HepG2 (cell line): ENCODE measurements around the gene UBE2N. TPM values are rescaled to one million over a fixed set of nuclear protein-coding genes. Genes with fewer than 3 reads are reported as not detected.

Experiments
- ELF3 ChIP-seq: IDR thresholded peaks from 2 replicates; pipeline ENCODE4 v1.6.1; 2016; ENCODE audit warnings: missing genetic modification reagents, missing compliant biosample characterization
- NONO ChIP-seq, 2 experiments: fragments of 450-650 bp in 1 of 2; sonication (generic) in 1 of 2; formaldehyde crosslinking in 1 of 2; IDR thresholded peaks in 1 of 2; conservative IDR thresholded peaks in 1 of 2; 2 replicates each; pipeline versions ENCODE4 v1.6.1 to v1.8.0; 2017 to 2022; ENCODE audit warnings: mild to moderate bottlenecking in 1 of 2, missing genetic modification reagents in 1 of 2, moderate library complexity in 1 of 2
- PHB2 ChIP-seq: fragments of 450-650 bp; IDR thresholded peaks from 2 replicates; pipeline ENCODE4 v1.6.1; 2018; ENCODE audit not compliant: partially characterized antibody
- TGIF2 ChIP-seq: IDR thresholded peaks from 2 replicates; pipeline ENCODE4 v1.6.1; 2016; ENCODE audit warnings: control low read depth, missing compliant biosample characterization
- ZBTB33 ChIP-seq: sonication (generic); formaldehyde crosslinking; IDR thresholded peaks from 2 replicates; pipeline ENCODE4 v1.4.0; 2020; ENCODE audit warnings: missing genetic modification reagents
- ZBTB49 ChIP-seq: sonication (generic); formaldehyde crosslinking; IDR thresholded peaks from 2 replicates; pipeline ENCODE4 v1.4.0; 2020; ENCODE audit warnings: missing genetic modification reagents, borderline replicate concordance
- ZFP36L2 ChIP-seq: sonication (generic); formaldehyde crosslinking; IDR thresholded peaks from 2 replicates; pipeline ENCODE4 v1.4.0; 2020; ENCODE audit warnings: missing genetic modification reagents
- ZNF225 ChIP-seq: sonication (generic); formaldehyde crosslinking; IDR thresholded peaks from 2 replicates; pipeline ENCODE4 v1.4.0; 2020; ENCODE audit warnings: mild to moderate bottlenecking, missing genetic modification reagents
- ZNF282 ChIP-seq: fragments of 450-650 bp; IDR thresholded peaks from 2 replicates; pipeline ENCODE4 v1.6.1; 2018; ENCODE audit not compliant: partially characterized antibody
- ZNF382 ChIP-seq: sonication (generic); formaldehyde crosslinking; IDR thresholded peaks from 2 replicates; pipeline ENCODE4 v1.5.0; 2020; ENCODE audit warnings: missing genetic modification reagents, mild to moderate bottlenecking, borderline replicate concordance
- ZNF605 ChIP-seq: sonication (generic); formaldehyde crosslinking; IDR thresholded peaks from 2 replicates; pipeline ENCODE4 v1.8.0; 2022; ENCODE audit warnings: mild to moderate bottlenecking, missing genetic modification reagents
- ZNF629 ChIP-seq: sonication (generic); formaldehyde crosslinking; conservative IDR thresholded peaks from 2 replicates; pipeline ENCODE4 v1.5.0; 2020; ENCODE audit warnings: missing genetic modification reagents
- ZNF841 ChIP-seq: sonication (generic); formaldehyde crosslinking; IDR thresholded peaks from 2 replicates; pipeline ENCODE4 v1.8.1; 2023; ENCODE audit warnings: missing genetic modification reagents, borderline replicate concordance
- ZNF891 ChIP-seq: sonication (generic); formaldehyde crosslinking; IDR thresholded peaks from 2 replicates; pipeline ENCODE4 v1.5.0; 2020; ENCODE audit warnings: mild to moderate bottlenecking, missing genetic modification reagents
- polyA plus RNA-seq, 8 experiments: library from polyadenylated mRNA; depleted of rRNA in 3 of 8; stranded (reverse) in 7 of 8; unstranded in 1 of 8; fragments of >200 nt; fragmentation: Illumina TruSeq in 4 of 8; extraction: Trizol in 4 of 8; gene quantifications; 2 replicates each; pipeline versions ENCODE4 v1.2.1 to v1.2.3, GENCODE V29; 2011 to 2016; ENCODE audit warnings: low read depth in 4 of 8, missing spikeins in 1 of 8, mixed read lengths in 1 of 8; ENCODE audit not compliant: insufficient read depth in 1 of 8
- total RNA-seq, 5 experiments: library from RNA; depleted of rRNA; stranded (reverse); fragments of >200 nt; fragmentation: Illumina TruSeq; extraction: Trizol; gene quantifications; 2 replicates each; pipeline ENCODE4 v1.2.3, GENCODE V29; 2016; ENCODE audit warnings: low read depth in 1 of 5
- TF ChIP-seq, protein P1 (sequence below): sonication (generic); formaldehyde crosslinking; IDR thresholded peaks from 2 replicates; pipeline ENCODE4 v1.5.1; 2020; ENCODE audit warnings: mild to moderate bottlenecking, moderate library complexity, missing genetic modification reagents
- TF ChIP-seq, protein P2 (sequence below): IDR thresholded peaks from 2 replicates; pipeline ENCODE4 v1.4.0; 2020; ENCODE audit warnings: mild to moderate bottlenecking, missing genetic modification reagents
- TF ChIP-seq, protein P3 (sequence below): sonication (generic); formaldehyde crosslinking; IDR thresholded peaks from 2 replicates; pipeline ENCODE4 v1.5.0; 2020; ENCODE audit warnings: missing genetic modification reagents

The UBE2N gene
- total and polyA plus RNA-seq, 2 of the 13 experiments (the other 11 are each of a cell fraction or from before 2014, with no cell fraction given) = 188 to 197 TPM

GRCh38 chr12:93377252-93378195 lies 64.2 kb downstream of the UBE2N start, which contains the start of gene NUDT4 (continued):
- TF ChIP-seq ZNF841 (CRISPR knock-in tag) (no peak), ZBTB33 (CRISPR knock-in tag) (no peak), ZNF891 (CRISPR knock-in tag) (no peak), TGIF2 (CRISPR knock-in tag) (0 out of 2 replicates have a peak, but pooled peaks have one; percentile 25), ZNF629 (CRISPR knock-in tag) (no peak), PHB2 (no peak), ZNF605 (CRISPR knock-in tag) (no peak), NONO (IDR thresholded peaks at IDR 0.05) (no peak), NONO (CRISPR knock-in tag; conservative IDR thresholded peaks at IDR 0.05) (peak; percentile 53), ZNF225 (CRISPR knock-in tag) (no peak), ZNF382 (CRISPR knock-in tag) (no peak), ZFP36L2 (CRISPR knock-in tag) (no peak), ZNF282 (no peak), ZBTB49 (no peak; the same call in 1 of the 2 replicates), ELF3 (CRISPR knock-in tag) (no peak)
- TF ChIP-seq, protein P1, sequence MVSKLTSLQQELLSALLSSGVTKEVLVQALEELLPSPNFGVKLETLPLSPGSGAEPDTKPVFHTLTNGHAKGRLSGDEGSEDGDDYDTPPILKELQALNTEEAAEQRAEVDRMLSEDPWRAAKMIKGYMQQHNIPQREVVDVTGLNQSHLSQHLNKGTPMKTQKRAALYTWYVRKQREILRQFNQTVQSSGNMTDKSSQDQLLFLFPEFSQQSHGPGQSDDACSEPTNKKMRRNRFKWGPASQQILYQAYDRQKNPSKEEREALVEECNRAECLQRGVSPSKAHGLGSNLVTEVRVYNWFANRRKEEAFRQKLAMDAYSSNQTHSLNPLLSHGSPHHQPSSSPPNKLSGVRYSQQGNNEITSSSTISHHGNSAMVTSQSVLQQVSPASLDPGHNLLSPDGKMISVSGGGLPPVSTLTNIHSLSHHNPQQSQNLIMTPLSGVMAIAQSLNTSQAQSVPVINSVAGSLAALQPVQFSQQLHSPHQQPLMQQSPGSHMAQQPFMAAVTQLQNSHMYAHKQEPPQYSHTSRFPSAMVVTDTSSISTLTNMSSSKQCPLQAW (CRISPR knock-in tag) = peak; percentile 82
- TF ChIP-seq, protein P2, sequence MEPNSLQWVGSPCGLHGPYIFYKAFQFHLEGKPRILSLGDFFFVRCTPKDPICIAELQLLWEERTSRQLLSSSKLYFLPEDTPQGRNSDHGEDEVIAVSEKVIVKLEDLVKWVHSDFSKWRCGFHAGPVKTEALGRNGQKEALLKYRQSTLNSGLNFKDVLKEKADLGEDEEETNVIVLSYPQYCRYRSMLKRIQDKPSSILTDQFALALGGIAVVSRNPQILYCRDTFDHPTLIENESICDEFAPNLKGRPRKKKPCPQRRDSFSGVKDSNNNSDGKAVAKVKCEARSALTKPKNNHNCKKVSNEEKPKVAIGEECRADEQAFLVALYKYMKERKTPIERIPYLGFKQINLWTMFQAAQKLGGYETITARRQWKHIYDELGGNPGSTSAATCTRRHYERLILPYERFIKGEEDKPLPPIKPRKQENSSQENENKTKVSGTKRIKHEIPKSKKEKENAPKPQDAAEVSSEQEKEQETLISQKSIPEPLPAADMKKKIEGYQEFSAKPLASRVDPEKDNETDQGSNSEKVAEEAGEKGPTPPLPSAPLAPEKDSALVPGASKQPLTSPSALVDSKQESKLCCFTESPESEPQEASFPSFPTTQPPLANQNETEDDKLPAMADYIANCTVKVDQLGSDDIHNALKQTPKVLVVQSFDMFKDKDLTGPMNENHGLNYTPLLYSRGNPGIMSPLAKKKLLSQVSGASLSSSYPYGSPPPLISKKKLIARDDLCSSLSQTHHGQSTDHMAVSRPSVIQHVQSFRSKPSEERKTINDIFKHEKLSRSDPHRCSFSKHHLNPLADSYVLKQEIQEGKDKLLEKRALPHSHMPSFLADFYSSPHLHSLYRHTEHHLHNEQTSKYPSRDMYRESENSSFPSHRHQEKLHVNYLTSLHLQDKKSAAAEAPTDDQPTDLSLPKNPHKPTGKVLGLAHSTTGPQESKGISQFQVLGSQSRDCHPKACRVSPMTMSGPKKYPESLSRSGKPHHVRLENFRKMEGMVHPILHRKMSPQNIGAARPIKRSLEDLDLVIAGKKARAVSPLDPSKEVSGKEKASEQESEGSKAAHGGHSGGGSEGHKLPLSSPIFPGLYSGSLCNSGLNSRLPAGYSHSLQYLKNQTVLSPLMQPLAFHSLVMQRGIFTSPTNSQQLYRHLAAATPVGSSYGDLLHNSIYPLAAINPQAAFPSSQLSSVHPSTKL (CRISPR knock-in tag) = peak; percentile 42
- TF ChIP-seq, protein P3, sequence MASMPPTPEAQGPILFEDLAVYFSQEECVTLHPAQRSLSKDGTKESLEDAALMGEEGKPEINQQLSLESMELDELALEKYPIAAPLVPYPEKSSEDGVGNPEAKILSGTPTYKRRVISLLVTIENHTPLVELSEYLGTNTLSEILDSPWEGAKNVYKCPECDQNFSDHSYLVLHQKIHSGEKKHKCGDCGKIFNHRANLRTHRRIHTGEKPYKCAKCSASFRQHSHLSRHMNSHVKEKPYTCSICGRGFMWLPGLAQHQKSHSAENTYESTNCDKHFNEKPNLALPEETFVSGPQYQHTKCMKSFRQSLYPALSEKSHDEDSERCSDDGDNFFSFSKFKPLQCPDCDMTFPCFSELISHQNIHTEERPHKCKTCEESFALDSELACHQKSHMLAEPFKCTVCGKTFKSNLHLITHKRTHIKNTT = no peak
